Breast epithelium (tissue), 4 donors: ENCODE measurements around the gene PDE6A. TPM values are rescaled to one million over a fixed set of nuclear protein-coding genes. Genes with fewer than 3 reads are reported as not detected.
"Not testable (repeated sequence)": the region's sequence is repeated elsewhere in the genome, so short reads cannot be mapped to it uniquely, and the experiment has no call there.

Experiments used
- DNase-seq, 2 donors: peaks; one replicate each; pipeline ENCODE4 v3.0.0-alpha.2; 2019; ENCODE audit warnings: low spot score in 2 of 2
- H3K27ac ChIP-seq, 2 donors: fragments of 200-600 bp; sonication (generic) in 1 of 2; one replicate each; pipeline ENCODE4 v1.5.1; 2016 to 2019; ENCODE audit warnings: mild to moderate bottlenecking in 1 of 2
- H3K27me3 ChIP-seq, 2 donors: fragments of 200-600 bp; sonication (generic) in 1 of 2; one replicate each; pipeline versions ENCODE4 v1.5.1 to v1.6.0; 2017 to 2019; ENCODE audit warnings: control low read depth in 1 of 2, mild to moderate bottlenecking in 1 of 2
- H3K36me3 ChIP-seq: fragments of 200-600 bp; one replicate; pipeline ENCODE4 v1.5.1; 2019
- H3K4me1 ChIP-seq, 2 donors: fragments of 200-600 bp; sonication (generic); one replicate each; pipeline ENCODE4 v1.5.1; 2016 to 2019; ENCODE audit warnings: control low read depth in 1 of 2
- H3K4me3 ChIP-seq, 3 donors: fragments of 200-600 bp; sonication (generic); 1 replicate in 2 of 3; 2 replicates in 1 of 3; pipeline ENCODE4 v1.5.1; 2016 to 2019; ENCODE audit warnings: mild to moderate bottlenecking in 3 of 3, moderate library complexity in 2 of 3
- H3K9me3 ChIP-seq, 2 donors: fragments of 200-600 bp; sonication (generic) in 1 of 2; one replicate each; pipeline ENCODE4 v1.5.1; 2016 to 2019; ENCODE audit warnings: control low read depth in 1 of 2
- CTCF ChIP-seq, 3 donors: fragments of 450-650 bp; IDR thresholded peaks; one replicate each; pipeline ENCODE4 v1.5.1; 2016 to 2017; ENCODE audit warnings: antibody characterized with exemption in 3 of 3, mild to moderate bottlenecking in 3 of 3, moderate library complexity in 3 of 3
- POLR2A ChIP-seq: fragments of 450-650 bp; IDR thresholded peaks from one replicate; pipeline ENCODE4 v1.6.1; 2016; ENCODE audit warnings: antibody characterized with exemption, mild to moderate bottlenecking, moderate library complexity
- POLR2AphosphoS5 ChIP-seq, 3 donors: sonication (generic); formaldehyde crosslinking; IDR thresholded peaks; one replicate each; pipeline ENCODE4 v1.6.1; 2017; ENCODE audit warnings: antibody characterized with exemption in 3 of 3
- intact Hi-C: fragments of 100-400 bp; cut with DNase I; formaldehyde crosslinking; loops from one replicate; pipeline ENCODE4 v1.15.1; 2023; ENCODE audit warnings: low total_unique reads
- total RNA-seq, 3 donors: library from RNA; depleted of rRNA; stranded (reverse); fragments of >200 nt; gene quantifications; one replicate each; pipeline ENCODE4 v1.1.0, GENCODE V29; 2016

The PDE6A gene
- total RNA-seq, 3 donors from 2014 or later: under 0.01 to 0.15 TPM; not detected in 1

- DNase-seq: no peak
- no peak for TF ChIP-seq CTCF (IDR thresholded peaks at IDR 0.05)
- TF ChIP-seq POLR2AphosphoS5 (IDR thresholded peaks at IDR 0.05): no peak
- TF ChIP-seq POLR2A: no peak
- Histone ChIP-seq H3K9me3 (no peaks in the 10 kb centered on the region), H3K27ac (no peak overlapping the region), H3K4me1 (peaks cover 0 to 11% of the 10 kb centered on the region in 2 donors), H3K27me3 (no peaks in the 10 kb centered on the region), H3K4me3 (no peak overlapping the region), H3K36me3 (no peaks in the 10 kb centered on the region)
- intact Hi-C loops: no loop called here
Observed at GRCh38 chr5:149860801-149861322, 83.7 kb downstream of the PDE6A start.

DNA sequence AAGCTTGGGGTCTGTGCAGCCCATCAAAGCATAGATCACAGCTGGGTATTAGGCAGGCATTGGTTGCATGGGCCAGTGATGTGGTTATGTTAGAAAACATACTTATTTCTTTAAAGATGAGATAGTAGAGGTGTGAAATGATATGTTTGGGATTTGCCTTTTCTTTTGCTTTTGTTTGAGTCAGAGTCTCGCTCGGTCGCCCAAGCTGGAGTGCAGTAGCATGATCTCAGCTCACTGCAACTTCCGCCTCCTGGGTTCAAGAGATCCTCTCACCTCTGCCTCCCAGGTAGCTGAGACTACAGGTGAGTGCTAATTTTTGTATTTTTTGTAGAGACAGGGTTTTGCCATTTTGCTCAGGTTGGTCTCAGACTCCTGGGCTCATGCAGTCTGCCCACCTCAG is 84.8 kb downstream of the PDE6A start:
- intact Hi-C loops: no loop called here

DNA sequence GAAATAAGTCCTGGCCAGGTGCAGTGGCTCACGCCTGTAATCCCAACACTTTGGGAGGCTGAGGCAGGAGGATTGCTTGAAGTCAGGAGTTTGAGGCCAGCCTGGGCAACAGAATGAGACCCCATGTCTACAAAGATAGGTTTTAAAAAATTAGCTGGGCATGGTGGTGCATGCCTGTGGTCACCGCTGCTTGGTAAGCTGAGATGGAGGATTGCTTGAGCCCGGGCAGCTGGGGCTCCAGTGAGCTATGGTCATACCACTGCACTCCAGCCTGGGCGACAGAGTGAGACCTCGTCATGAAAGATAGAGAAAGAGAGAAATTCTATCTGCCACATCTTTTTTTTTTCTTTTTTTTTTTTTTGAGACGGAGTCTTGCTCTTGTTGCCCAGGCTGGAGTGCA is 86.1 kb downstream of the PDE6A start:
- peaks cover 0 to 11% of the 10 kb centered on the region in 2 donors for H3K4me1 ChIP-seq
- intact Hi-C loops, H3K36me3 ChIP-seq, H3K27me3 ChIP-seq, H3K27ac ChIP-seq, H3K4me3 ChIP-seq, DNase-seq, H3K9me3 ChIP-seq: not testable (repeated sequence)

More for the DNA sequence above, 84.8 kb downstream of the PDE6A start:
- no peak overlapping the region for H3K27ac ChIP-seq
- TF ChIP-seq POLR2A: no peak
- TF ChIP-seq POLR2AphosphoS5 (IDR thresholded peaks at IDR 0.05): no peak
- no peak for TF ChIP-seq CTCF (IDR thresholded peaks at IDR 0.05)
- no peak overlapping the region for H3K4me3 ChIP-seq
- no peaks in the 10 kb centered on the region for H3K9me3 ChIP-seq
- H3K4me1 ChIP-seq: peaks cover 0 to 11% of the 10 kb centered on the region in 2 donors
- H3K36me3 ChIP-seq: no peaks in the 10 kb centered on the region
- H3K27me3 ChIP-seq: no peaks in the 10 kb centered on the region
- DNase-seq: no peak

DNA sequence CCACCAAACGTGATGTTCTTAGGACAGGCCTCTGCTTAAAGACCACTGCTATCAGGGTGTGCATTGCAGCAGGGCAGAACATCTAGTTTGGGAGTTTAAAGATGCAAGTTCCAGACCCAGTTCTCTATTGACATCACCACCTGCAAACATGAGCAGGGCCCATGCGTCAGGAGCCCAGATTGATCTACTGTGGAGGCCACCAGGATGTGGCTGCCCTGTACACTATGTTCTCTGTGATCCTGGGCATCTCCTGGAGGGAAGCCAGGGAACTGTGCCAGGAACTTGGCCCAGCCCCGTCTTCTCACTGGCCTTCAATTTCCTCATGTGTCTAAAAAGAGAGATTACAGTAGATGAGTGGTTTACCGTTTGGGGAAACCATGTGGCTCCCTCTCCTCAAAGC is 87.1 kb downstream of the PDE6A start:
- peaks cover 0 to 11% of the 10 kb centered on the region in 2 donors for H3K4me1 ChIP-seq

GRCh38 chr5:149855366-149855765 is 89.2 kb downstream of the PDE6A start:
- peaks cover 0 to 11% of the 10 kb centered on the region in 2 donors for H3K4me1 ChIP-seq
- H3K27ac ChIP-seq: peak overlapping the region; percentile 15 to 71
- no peaks in the 10 kb centered on the region for H3K36me3 ChIP-seq
- H3K27me3 ChIP-seq: no peaks in the 10 kb centered on the region
- no peak for DNase-seq
- no peaks in the 10 kb centered on the region for H3K9me3 ChIP-seq
- intact Hi-C loops: no loop called here
- TF ChIP-seq POLR2AphosphoS5 (IDR thresholded peaks at IDR 0.05) (no peak), CTCF (IDR thresholded peaks at IDR 0.05) (no peak), POLR2A (no peak)
- H3K4me3 ChIP-seq: no peak overlapping the region

More for the DNA sequence above, 87.1 kb downstream of the PDE6A start:
- Histone ChIP-seq H3K36me3 (no peaks in the 10 kb centered on the region), H3K9me3 (no peaks in the 10 kb centered on the region), H3K4me3 (no peak overlapping the region), H3K27ac (peak overlapping the region; percentile 58 to 79), H3K27me3 (no peaks in the 10 kb centered on the region)
- peak; percentile 80 to 88 for DNase-seq
- no peak for TF ChIP-seq POLR2A
- peak in 2 of 3 donors; percentile 53 to 68 for TF ChIP-seq POLR2AphosphoS5 (IDR thresholded peaks at IDR 0.05)
- no peak for TF ChIP-seq CTCF (IDR thresholded peaks at IDR 0.05)
- intact Hi-C loops: no loop called here

- Histone ChIP-seq H3K4me1 (peaks cover 0 to 11% of the 10 kb centered on the region in 2 donors), H3K4me3 (no peak overlapping the region), H3K27me3 (no peaks in the 10 kb centered on the region), H3K27ac (peak overlapping the region; percentile 41 to 71), H3K36me3 (no peaks in the 10 kb centered on the region), H3K9me3 (no peaks in the 10 kb centered on the region)
- intact Hi-C loops: no loop called here
- DNase-seq: no peak
- TF ChIP-seq POLR2AphosphoS5 (IDR thresholded peaks at IDR 0.05): no peak
- no peak for TF ChIP-seq POLR2A
- TF ChIP-seq CTCF (IDR thresholded peaks at IDR 0.05): no peak
Observed at GRCh38 chr5:149854866-149855265, 89.7 kb downstream of the PDE6A start.
